Fibroblast of mammary gland (primary cell): ENCODE results near the gene ZMAT1.
"Not testable (repeated sequence)": the region's sequence is repeated elsewhere in the genome, so short reads cannot be mapped to it uniquely, and the experiment has no call there.

ENCODE experiments used
- DNase-seq: peaks from one replicate; pipeline ENCODE4 v3.0.0-alpha.2; 2010; ENCODE audit warnings: low read depth
- H3K4me3 ChIP-seq: 2 replicates; pipeline ENCODE4 v1.5.1; 2011; ENCODE audit warnings: low read depth, mild to moderate bottlenecking, low read length, moderate library complexity; ENCODE audit not compliant: control insufficient read depth
- TF ChIP-seq, protein P1 (sequence below): conservative IDR thresholded peaks from 2 replicates; pipeline ENCODE4 v1.5.1; 2011; ENCODE audit warnings: low read depth, low read length, inconsistent platforms; ENCODE audit not compliant: control insufficient read depth, insufficient read depth

Gene ZMAT1

DNA sequence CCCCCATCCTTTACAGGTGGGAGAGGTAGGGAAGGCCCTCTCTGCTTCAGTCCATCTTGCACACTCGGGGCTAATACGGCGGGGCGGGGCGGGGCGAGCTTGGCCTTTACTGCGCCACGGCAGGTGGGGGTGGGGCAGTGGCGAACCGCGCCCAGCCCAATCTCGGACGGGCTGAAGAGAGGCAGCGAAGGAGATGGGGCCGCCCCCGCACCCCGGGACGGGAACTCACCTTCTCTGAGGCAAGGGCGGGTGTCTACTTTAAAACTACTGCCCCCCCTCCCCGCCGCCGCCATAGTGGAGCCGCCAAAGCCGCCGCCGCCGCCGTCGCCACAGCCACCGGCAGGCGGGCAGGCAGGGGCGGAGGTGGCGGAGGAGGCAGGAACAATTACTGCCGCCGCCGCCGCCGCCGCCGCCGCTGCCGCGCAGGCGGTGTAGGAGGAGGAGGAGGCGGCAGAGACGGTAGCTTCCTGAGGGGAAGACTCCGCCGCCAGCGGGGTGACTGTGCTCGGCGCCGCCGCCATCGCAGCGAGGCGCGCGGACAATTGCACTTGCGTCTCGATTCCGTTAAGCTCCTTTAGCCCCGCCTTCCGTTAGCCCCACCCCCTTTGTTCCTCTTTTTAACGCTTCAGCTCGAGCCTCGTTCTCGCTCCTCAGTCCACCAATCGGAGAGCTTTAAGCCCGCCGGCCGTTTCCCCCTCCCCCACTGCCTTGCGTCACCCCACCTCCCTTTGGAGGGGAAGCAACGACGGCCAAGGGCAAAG, at the start of gene ZMAT1:
Gene ZMAT1, minus strand, starts transcription at position 540 of the 761 bp plus-strand sequence. Its CDS starts 19 bp downstream, at position 521.
- peak; percentile 68 for DNase-seq
- H3K4me3 ChIP-seq, result peak within 1 kb of the TSS; percentile 22
- TF ChIP-seq, protein P1, sequence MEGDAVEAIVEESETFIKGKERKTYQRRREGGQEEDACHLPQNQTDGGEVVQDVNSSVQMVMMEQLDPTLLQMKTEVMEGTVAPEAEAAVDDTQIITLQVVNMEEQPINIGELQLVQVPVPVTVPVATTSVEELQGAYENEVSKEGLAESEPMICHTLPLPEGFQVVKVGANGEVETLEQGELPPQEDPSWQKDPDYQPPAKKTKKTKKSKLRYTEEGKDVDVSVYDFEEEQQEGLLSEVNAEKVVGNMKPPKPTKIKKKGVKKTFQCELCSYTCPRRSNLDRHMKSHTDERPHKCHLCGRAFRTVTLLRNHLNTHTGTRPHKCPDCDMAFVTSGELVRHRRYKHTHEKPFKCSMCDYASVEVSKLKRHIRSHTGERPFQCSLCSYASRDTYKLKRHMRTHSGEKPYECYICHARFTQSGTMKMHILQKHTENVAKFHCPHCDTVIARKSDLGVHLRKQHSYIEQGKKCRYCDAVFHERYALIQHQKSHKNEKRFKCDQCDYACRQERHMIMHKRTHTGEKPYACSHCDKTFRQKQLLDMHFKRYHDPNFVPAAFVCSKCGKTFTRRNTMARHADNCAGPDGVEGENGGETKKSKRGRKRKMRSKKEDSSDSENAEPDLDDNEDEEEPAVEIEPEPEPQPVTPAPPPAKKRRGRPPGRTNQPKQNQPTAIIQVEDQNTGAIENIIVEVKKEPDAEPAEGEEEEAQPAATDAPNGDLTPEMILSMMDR, result no peak

DNA sequence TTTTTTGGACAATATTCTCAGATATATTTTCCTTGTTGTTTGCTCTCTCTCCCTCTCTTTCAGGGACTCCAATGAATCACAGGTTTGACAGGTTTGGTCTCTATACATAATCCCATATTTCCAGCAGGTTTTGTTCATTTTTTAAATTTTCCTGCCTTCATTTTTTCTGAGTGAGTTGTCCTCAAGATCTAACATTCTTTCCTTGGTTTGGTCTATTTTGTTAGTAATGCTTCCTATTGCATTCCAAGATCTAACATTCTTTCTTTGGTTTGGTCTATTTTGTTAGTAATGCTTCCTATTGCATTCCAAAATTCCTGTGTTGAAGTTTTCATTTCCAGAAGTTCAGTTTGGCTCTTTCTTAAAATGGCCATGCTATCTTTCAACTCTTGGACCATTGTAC, 45.3 kb upstream of the ZMAT1 start:
- TF ChIP-seq, protein P1, result no peak
- no peak for DNase-seq

DNA sequence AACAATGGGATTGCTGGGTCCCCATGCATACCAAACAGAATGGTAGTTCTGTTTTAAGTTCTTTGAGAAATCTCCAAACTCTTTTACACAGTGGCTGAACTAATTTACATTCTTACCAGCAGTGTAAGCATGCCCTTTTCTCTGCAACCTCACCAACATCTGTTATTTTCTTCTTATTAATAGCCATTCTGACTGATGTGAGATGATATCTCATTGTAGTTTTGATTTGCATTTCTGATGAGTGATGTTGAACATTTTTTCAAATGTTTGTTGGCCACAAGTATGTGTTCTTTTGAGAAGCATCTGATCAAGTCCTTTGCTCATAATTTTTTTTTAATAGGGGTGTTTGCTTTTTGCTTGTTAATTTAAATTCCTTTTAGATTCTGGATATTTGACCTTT, 41.2 kb upstream of the ZMAT1 start:
- DNase-seq, result no peak
- H3K4me3 ChIP-seq, result no peak overlapping the region
- TF ChIP-seq, protein P1, result no peak

More for the DNA sequence above, 45.3 kb upstream of the ZMAT1 start:
- no peak overlapping the region for H3K4me3 ChIP-seq

DNA sequence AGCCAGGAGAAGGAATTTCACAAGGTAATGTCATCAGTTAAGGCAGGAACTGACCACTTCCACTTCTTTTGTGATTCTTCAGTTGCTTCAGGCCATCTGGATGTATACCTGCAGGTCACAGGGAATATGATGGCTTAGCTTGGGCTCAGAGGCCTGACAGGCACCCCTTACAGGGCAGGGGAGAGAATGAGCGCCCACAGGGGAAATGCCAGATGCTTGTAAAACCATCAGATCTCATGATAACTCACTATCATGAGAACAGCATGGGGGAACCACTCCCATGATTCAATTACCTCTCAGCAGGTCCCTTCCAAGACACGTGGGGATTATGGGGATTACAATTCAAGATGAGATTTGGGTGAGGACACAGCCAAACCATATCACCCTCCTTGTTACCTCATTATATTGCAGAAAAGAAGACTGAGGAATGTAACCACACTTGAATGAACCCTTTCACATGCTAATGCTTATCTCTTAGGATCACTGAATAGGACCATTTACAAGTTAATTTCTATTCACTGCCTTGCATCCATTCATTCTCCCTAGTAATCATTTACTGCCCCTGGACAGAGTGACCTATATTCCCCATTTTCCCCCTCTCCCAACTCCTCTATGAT, 33.2 kb upstream of the ZMAT1 start:
- not testable (repeated sequence) for H3K4me3 ChIP-seq, DNase-seq

DNA sequence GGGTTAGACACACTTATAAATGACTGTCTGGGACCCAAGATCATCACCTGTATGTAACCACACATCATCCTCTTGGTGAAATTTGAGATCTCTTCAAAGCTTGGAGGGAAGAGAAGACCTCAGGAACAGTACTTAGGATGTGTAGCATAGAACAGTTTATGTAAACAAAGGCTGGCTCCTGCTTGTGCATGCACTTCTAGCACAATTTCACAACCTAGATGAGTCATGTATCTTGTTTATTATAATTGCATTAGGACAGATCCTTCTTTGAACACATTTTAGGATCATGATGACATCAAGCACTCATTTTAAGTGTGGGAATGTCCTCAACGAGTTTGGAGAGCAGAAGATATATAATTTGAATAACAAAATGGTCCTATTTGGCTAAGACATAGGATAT, 26.3 kb upstream of the ZMAT1 start:
- no peak overlapping the region for H3K4me3 ChIP-seq
- peak; percentile 33 for DNase-seq
- TF ChIP-seq, protein P1, result no peak

DNA sequence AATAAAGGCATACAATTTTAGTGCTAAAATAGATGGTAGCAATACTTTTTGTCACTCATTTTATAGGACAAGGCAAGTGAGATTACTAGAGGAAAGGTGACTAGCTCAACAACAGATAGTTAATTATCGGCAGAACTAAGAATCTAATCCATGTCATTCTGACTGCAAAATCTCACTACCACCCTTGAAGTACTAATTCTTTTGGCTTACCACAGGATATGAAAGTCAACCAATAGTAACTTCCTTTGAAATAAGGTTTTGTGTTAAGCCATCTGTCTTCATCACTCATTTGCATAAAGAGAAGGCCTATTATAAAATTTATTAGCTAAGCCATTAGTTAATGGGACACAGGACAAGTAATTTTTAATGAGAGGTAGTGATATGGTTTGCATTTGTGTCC, 25.3 kb upstream of the ZMAT1 start:
- DNase-seq, result no peak
- TF ChIP-seq, protein P1, result no peak
- no peak overlapping the region for H3K4me3 ChIP-seq

DNA sequence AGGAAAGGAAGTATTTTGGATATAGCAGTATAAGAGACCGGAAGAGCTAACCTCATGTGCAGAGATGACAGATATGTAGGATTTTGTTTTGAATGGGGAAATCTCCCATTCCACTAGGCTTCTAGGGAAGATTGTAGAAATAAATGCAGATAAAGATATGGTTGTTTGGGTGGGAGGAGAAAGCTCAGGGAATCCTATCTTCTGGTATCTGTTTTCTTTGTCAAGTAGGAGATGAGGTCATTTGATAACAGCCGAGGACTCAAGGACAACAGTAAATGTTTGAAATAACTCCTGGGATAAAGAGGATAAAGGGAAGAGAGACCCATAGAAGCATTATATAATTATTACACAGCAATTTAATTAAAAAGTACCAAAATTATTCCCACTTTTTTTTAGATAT, 24.7 kb upstream of the ZMAT1 start:
- DNase-seq, result no peak
- H3K4me3 ChIP-seq, result no peak overlapping the region
- TF ChIP-seq, protein P1, result no peak
